Measurements from ENCODE around the gene FAM20B. TPM values are rescaled to one million over a fixed set of nuclear protein-coding genes. Genes with fewer than 3 reads are reported as not detected.

Gene FAM20B
- total and polyA plus RNA-seq, 5 donors from 2014 or later = 4.2 to 14.1 (median 8.1) TPM

DNA sequence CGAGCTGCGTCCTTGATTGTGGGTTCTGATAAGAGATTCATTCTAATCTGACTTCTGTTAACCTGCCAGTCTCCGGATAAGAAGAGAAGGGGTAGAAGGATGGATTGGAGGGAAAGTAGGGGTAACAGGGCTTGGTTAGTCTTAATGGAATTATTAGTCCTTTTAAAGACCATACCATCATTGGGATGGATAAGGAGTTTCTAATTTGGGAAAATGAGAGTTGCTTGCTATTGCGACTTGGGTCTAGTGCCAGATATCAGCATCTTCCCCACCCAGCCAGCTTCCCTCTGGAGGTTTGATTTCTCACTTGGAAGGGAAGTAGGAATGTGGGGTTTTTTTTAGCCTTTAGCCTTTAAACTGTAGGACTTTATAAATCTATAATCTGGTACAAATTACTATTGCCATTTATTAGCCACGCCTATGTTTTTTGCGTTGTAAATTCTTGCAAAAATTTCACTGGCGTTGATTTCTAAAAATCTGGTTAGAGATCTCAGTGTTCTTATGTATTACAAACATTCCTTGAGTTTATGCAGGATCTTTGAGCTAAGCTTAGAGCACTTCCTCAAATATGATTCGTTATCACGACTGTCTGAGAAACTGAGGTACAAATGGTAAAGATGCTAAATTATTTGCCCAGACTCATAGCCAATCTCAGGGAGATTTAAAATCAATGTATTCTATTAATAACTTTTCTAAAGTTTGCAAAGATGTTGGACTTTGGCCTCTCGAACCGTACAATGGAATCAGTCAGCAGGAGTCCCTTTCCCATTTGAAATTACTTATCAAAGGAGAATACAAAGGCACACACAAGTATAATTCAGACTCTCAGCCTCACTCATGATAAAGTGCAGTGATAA is 1.3 kb downstream of the FAM20B start:
- Histone ChIP-seq H3K27ac (ENCODE audit: insufficient read depth, low read length, poor library complexity, severe bottlenecking) (peak overlapping the region; percentile 80), H3K4me1 (ENCODE audit: control insufficient read depth, insufficient read depth, low read length, poor library complexity, severe bottlenecking) (peaks cover 30% of the 10 kb centered on the region), H3K36me3 (ENCODE audit: control insufficient read depth, insufficient read depth, low read length) (no peaks in the 10 kb centered on the region), H3K4me3 (ENCODE audit: low read depth, low read length) (peak overlapping the region; percentile 84), H3K9me3 (ENCODE audit: control insufficient read depth in 2 of 2, low read length in 2 of 2) (no peaks in the 10 kb centered on the region), H3K27me3 (ENCODE audit: control insufficient read depth, insufficient read depth, low read length) (peaks cover 3% of the 10 kb centered on the region)
- peaks cover 36 to 62% (median 53%) of the 10 kb centered on the region in 4 donors for H3K4me1 Mint-ChIP-seq
- peak overlapping the region; percentile 50 to 92 (median 72) for H3K27ac Mint-ChIP-seq
- no peak for ATAC-seq (ENCODE audit: low read depth in 2 of 2)
- no peaks in the 10 kb centered on the region for H3K27me3 Mint-ChIP-seq
- H3K4me3 Mint-ChIP-seq = peak overlapping the region; percentile 87 to 95 (median 90)
- DNase-seq = no peak
- H3K9me3 Mint-ChIP-seq = no peaks in the 10 kb centered on the region
- H3K36me3 Mint-ChIP-seq = no peaks in the 10 kb centered on the region

DNA sequence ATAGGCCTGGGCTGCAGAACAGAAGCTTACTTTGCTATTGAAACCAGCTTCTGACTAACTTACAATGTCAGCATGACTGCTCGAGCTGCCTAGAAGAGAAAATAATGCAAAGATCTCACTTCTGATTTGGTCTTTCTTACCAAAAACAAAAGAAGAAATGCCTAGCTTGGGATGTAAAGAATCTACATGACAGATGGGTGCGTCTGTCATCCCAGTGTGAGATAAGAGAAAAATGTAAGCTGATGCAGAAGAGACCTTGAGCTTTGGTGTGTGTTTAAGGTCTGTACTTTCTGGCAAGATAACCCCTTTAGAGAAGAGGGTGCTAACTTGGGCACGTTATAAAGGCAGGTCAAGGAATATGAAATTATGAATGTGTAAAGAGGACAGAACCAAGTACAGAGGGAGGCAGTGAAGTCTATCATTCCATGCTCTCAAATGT is 3.6 kb downstream of the FAM20B start:
- H3K27me3 Mint-ChIP-seq = no peaks in the 10 kb centered on the region
- H3K4me1 ChIP-seq (ENCODE audit: control insufficient read depth, insufficient read depth, low read length, poor library complexity, severe bottlenecking) = peaks cover 34% of the 10 kb centered on the region

DNA sequence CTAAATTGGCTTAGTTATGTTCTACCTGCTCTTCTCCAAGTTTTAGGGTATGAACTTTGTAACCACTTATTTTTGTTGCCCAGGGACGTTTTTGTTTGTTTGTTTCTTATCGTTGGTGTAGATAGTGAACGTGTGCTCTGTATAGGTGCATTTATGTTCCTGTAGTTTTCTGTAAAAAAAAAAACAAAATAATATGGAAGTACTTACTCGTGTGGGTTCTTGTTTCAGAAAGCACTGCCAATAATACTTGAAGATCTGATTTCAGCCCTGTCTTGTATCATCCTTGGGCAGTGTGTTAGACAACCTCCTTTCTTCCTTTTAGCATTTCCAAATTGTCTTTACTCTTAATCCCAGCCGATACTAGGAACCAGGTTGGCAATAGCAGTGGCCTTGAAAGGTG is 4.4 kb downstream of the FAM20B start:
- ATAC-seq (ENCODE audit: low read depth in 2 of 2) = no peak
- no peak for DNase-seq
- Mint-ChIP-seq H3K36me3 (no peaks in the 10 kb centered on the region), H3K4me3 (peak overlapping the region in 2 of 4 donors; percentile 3 to 89), H3K27ac (peak overlapping the region in 1 of 3 donors; percentile 51), H3K9me3 (no peaks in the 10 kb centered on the region), H3K27me3 (no peaks in the 10 kb centered on the region), H3K4me1 (peaks cover 42 to 81% (median 68%) of the 10 kb centered on the region in 4 donors)
- Histone ChIP-seq H3K27me3 (ENCODE audit: control insufficient read depth, insufficient read depth, low read length) (no peaks in the 10 kb centered on the region), H3K27ac (ENCODE audit: insufficient read depth, low read length, poor library complexity, severe bottlenecking) (no peak overlapping the region), H3K9me3 (ENCODE audit: control insufficient read depth in 2 of 2, low read length in 2 of 2) (no peaks in the 10 kb centered on the region), H3K4me3 (ENCODE audit: low read depth, low read length) (no peak overlapping the region), H3K36me3 (ENCODE audit: control insufficient read depth, insufficient read depth, low read length) (no peaks in the 10 kb centered on the region), H3K4me1 (ENCODE audit: control insufficient read depth, insufficient read depth, low read length, poor library complexity, severe bottlenecking) (peaks cover 40% of the 10 kb centered on the region)

More for the DNA sequence above, 3.6 kb downstream of the FAM20B start:
- Histone ChIP-seq H3K4me3 (ENCODE audit: low read depth, low read length) (no peak overlapping the region), H3K9me3 (ENCODE audit: control insufficient read depth in 2 of 2, low read length in 2 of 2) (no peaks in the 10 kb centered on the region), H3K27me3 (ENCODE audit: control insufficient read depth, insufficient read depth, low read length) (no peaks in the 10 kb centered on the region), H3K27ac (ENCODE audit: insufficient read depth, low read length, poor library complexity, severe bottlenecking) (no peak overlapping the region), H3K36me3 (ENCODE audit: control insufficient read depth, insufficient read depth, low read length) (no peaks in the 10 kb centered on the region)
- H3K4me3 Mint-ChIP-seq = peak overlapping the region in 2 of 4 donors; percentile 41 to 89
- ATAC-seq (ENCODE audit: low read depth in 2 of 2) (no peak), DNase-seq (no peak)
- H3K36me3 Mint-ChIP-seq = no peaks in the 10 kb centered on the region
- peaks cover 37 to 78% (median 61%) of the 10 kb centered on the region in 4 donors for H3K4me1 Mint-ChIP-seq
- no peaks in the 10 kb centered on the region for H3K9me3 Mint-ChIP-seq
- peak overlapping the region in 2 of 3 donors; percentile 6 to 7 for H3K27ac Mint-ChIP-seq

DNA sequence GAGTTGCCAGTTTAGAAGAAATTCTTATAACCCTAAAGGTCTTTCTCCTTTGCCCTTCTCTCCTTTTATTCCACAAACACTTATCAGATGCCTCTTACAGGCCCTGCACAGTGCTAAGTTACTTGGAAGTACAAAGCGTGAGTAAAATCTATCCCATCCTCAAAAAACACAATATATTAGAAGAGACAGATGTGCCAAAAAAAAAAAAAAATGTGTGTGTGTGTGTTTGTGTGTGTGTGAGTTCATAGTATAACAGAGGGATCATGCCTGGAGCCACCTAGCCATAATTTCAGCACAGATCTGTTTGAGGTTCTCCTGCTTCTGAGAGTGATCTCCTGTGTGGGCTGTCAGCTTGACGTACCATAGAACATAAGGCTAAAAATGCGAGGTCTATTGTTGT is 5.0 kb downstream of the FAM20B start:
- no peak for DNase-seq
- Histone ChIP-seq H3K4me3 (ENCODE audit: low read depth, low read length) (no peak overlapping the region), H3K36me3 (ENCODE audit: control insufficient read depth, insufficient read depth, low read length) (no peaks in the 10 kb centered on the region), H3K27me3 (ENCODE audit: control insufficient read depth, insufficient read depth, low read length) (no peaks in the 10 kb centered on the region), H3K4me1 (ENCODE audit: control insufficient read depth, insufficient read depth, low read length, poor library complexity, severe bottlenecking) (peaks cover 36% of the 10 kb centered on the region), H3K27ac (ENCODE audit: insufficient read depth, low read length, poor library complexity, severe bottlenecking) (no peak overlapping the region), H3K9me3 (ENCODE audit: control insufficient read depth in 2 of 2, low read length in 2 of 2) (no peaks in the 10 kb centered on the region)
- H3K9me3 Mint-ChIP-seq = no peaks in the 10 kb centered on the region
- H3K27ac Mint-ChIP-seq = peak overlapping the region in 1 of 3 donors; percentile 51
- no peaks in the 10 kb centered on the region for H3K27me3 Mint-ChIP-seq
- H3K36me3 Mint-ChIP-seq = no peaks in the 10 kb centered on the region
- peaks cover 42 to 83% (median 69%) of the 10 kb centered on the region in 4 donors for H3K4me1 Mint-ChIP-seq
- ATAC-seq (ENCODE audit: low read depth in 2 of 2) = no peak
- H3K4me3 Mint-ChIP-seq = peak overlapping the region in 3 of 4 donors; percentile 39 to 89 (median 65)

DNA sequence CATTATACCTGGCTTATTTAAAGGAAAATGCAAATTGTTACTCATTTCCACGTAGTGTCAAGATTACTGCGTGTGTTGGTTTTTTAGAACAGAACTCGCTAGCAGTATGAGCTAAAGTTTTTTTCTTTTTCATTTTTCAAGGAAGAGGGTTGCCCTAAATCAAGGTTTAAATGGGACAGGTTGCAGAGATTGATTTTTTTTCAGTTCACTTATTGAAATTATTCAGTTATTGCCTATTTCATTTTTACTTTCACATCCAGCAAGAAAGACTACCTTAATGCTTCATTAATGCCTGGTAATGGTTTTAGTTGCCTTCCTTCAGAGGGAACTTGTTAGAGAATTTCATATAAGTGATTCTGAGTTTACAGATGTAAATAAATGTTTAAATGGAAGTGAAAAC is 5.6 kb downstream of the FAM20B start:
- H3K4me3 Mint-ChIP-seq = peak overlapping the region; percentile 24 to 89 (median 62)

DNA sequence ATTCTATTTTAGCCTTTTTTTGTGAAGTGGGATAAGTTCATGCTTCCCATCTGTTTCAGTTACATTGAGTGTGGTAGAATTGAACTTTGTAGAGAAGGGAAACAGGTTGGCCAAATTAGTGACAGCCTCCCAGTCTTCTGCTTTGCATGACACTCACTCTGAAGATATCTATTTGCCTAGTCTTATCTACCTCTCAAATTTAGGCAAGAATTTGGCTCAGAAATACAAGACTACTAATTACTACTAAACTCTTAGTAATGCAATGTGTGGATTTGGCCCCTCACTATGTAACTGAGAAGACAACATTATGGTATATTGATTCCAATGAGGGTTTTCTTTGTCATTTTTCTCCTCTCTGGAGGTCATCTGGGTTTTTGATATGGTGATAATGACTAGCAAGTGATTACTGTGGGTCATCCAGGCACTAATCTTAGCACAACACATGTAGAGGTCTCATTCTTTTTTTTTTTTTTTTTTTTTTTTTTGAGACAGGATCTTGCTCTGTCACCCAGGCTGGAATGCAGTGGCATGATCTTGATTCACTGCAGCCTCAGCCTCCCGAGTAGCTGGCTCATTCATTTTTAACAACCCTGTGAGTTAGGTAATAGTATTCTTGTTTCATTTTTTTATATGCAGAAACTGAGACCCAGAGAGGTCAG is 6.3 kb downstream of the FAM20B start:
- no peaks in the 10 kb centered on the region for H3K36me3 Mint-ChIP-seq
- H3K4me3 Mint-ChIP-seq = peak overlapping the region in 1 of 4 donors; percentile 4
- peaks cover 46 to 87% (median 73%) of the 10 kb centered on the region in 4 donors for H3K4me1 Mint-ChIP-seq
- no peaks in the 10 kb centered on the region for H3K27me3 ChIP-seq (ENCODE audit: control insufficient read depth, insufficient read depth, low read length)
- no peaks in the 10 kb centered on the region for H3K36me3 ChIP-seq (ENCODE audit: control insufficient read depth, insufficient read depth, low read length)
- H3K4me1 ChIP-seq (ENCODE audit: control insufficient read depth, insufficient read depth, low read length, poor library complexity, severe bottlenecking) = peaks cover 32% of the 10 kb centered on the region
- no peak overlapping the region for H3K27ac ChIP-seq (ENCODE audit: insufficient read depth, low read length, poor library complexity, severe bottlenecking)
- DNase-seq = no peak
- no peak for ATAC-seq (ENCODE audit: low read depth in 2 of 2)
- H3K27me3 Mint-ChIP-seq = no peaks in the 10 kb centered on the region
- H3K9me3 ChIP-seq (ENCODE audit: control insufficient read depth in 2 of 2, low read length in 2 of 2) = no peaks in the 10 kb centered on the region
- no peaks in the 10 kb centered on the region for H3K9me3 Mint-ChIP-seq
- no peak overlapping the region for H3K4me3 ChIP-seq (ENCODE audit: low read depth, low read length)
- peak overlapping the region in 1 of 3 donors; percentile 51 for H3K27ac Mint-ChIP-seq

More for the DNA sequence above, 5.6 kb downstream of the FAM20B start:
- DNase-seq (no peak), ATAC-seq (ENCODE audit: low read depth in 2 of 2) (no peak)
- Mint-ChIP-seq H3K4me1 (peaks cover 44 to 85% (median 71%) of the 10 kb centered on the region in 4 donors), H3K27ac (peak overlapping the region in 1 of 3 donors; percentile 51), H3K9me3 (no peaks in the 10 kb centered on the region), H3K27me3 (no peaks in the 10 kb centered on the region), H3K36me3 (no peaks in the 10 kb centered on the region)
- Histone ChIP-seq H3K27ac (ENCODE audit: insufficient read depth, low read length, poor library complexity, severe bottlenecking) (no peak overlapping the region), H3K9me3 (ENCODE audit: control insufficient read depth in 2 of 2, low read length in 2 of 2) (no peaks in the 10 kb centered on the region), H3K4me1 (ENCODE audit: control insufficient read depth, insufficient read depth, low read length, poor library complexity, severe bottlenecking) (peaks cover 34% of the 10 kb centered on the region), H3K36me3 (ENCODE audit: control insufficient read depth, insufficient read depth, low read length) (no peaks in the 10 kb centered on the region), H3K27me3 (ENCODE audit: control insufficient read depth, insufficient read depth, low read length) (no peaks in the 10 kb centered on the region), H3K4me3 (ENCODE audit: low read depth, low read length) (peak overlapping the region; percentile 43)

DNA sequence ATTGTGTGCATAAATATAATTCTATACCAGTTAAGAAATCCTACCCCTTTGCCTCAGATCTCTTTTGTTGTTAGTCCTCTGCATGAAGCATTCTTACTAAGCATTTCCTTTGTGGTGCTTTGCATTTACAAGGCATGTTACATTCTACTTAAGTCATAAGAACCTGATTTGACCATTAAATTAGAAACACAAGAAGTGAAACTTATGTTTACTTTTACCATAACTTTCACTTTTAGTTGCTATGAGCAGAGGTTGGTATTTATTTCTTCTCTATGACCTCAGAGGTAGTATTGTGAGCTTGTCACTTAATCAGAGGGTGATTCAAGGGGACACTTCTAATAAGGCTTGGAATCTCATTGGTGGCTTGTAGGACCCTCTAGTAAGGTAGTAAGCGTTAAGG is 9.0 kb downstream of the FAM20B start:
- peak overlapping the region in 2 of 4 donors; percentile 8 to 62 for H3K4me3 Mint-ChIP-seq
- no peaks in the 10 kb centered on the region for H3K9me3 Mint-ChIP-seq
- peaks cover 26% of the 10 kb centered on the region for H3K4me1 ChIP-seq (ENCODE audit: control insufficient read depth, insufficient read depth, low read length, poor library complexity, severe bottlenecking)
- H3K36me3 Mint-ChIP-seq = no peaks in the 10 kb centered on the region
- no peaks in the 10 kb centered on the region for H3K27me3 Mint-ChIP-seq
- no peaks in the 10 kb centered on the region for H3K27me3 ChIP-seq (ENCODE audit: control insufficient read depth, insufficient read depth, low read length)
- ATAC-seq (ENCODE audit: low read depth in 2 of 2) (peak; percentile 19 to 50), DNase-seq (peak in 1 of 3 donors; percentile 56)
- H3K4me3 ChIP-seq (ENCODE audit: low read depth, low read length) = peak overlapping the region; percentile 23
- peak overlapping the region; percentile 25 to 64 (median 54) for H3K27ac Mint-ChIP-seq
- H3K9me3 ChIP-seq (ENCODE audit: control insufficient read depth in 2 of 2, low read length in 2 of 2) = no peaks in the 10 kb centered on the region
- H3K36me3 ChIP-seq (ENCODE audit: control insufficient read depth, insufficient read depth, low read length) = no peaks in the 10 kb centered on the region
- no peak overlapping the region for H3K27ac ChIP-seq (ENCODE audit: insufficient read depth, low read length, poor library complexity, severe bottlenecking)
- peaks cover 41 to 85% (median 67%) of the 10 kb centered on the region in 4 donors for H3K4me1 Mint-ChIP-seq
